Keratinocyte (primary cell): ENCODE measurements around the gene CHMP4B. TPM values are rescaled to one million over a fixed set of nuclear protein-coding genes. Genes with fewer than 3 reads are reported as not detected.

ENCODE experiments used
- DNase-seq: peaks from one replicate; pipeline ENCODE4 v3.0.0-alpha.2; 2011; ENCODE audit warnings: low read depth, missing footprints, low spot score
- FAIRE-seq: peaks from 2 replicates; lab custom pipeline; 2011; peaks lifted over from hg19 to GRCh38; lab: Jason Lieb, UNC
- H2AFZ ChIP-seq: 2 replicates; pipeline ENCODE4 v1.6.0; 2012; ENCODE audit warnings: low read length, control low read depth, inconsistent platforms; ENCODE audit not compliant: control insufficient read depth
- H3K27ac ChIP-seq: 2 replicates; pipeline ENCODE4 v1.5.1; 2011; ENCODE audit warnings: low read length; ENCODE audit not compliant: control insufficient read depth, insufficient read depth
- H3K27me3 ChIP-seq: 3 replicates; pipeline ENCODE4 v1.6.0; 2011; ENCODE audit warnings: low read length; ENCODE audit not compliant: control insufficient read depth, insufficient read depth; ENCODE audit errors: extremely low read depth
- H3K36me3 ChIP-seq, 2 experiments: 2 replicates in 1 of 2; 3 replicates in 1 of 2; pipeline ENCODE4 v1.5.1; 2011; ENCODE audit warnings: low read length in 2 of 2, mild to moderate bottlenecking in 1 of 2; ENCODE audit not compliant: control insufficient read depth in 2 of 2, insufficient read depth in 2 of 2; ENCODE audit errors: extremely low read depth in 1 of 2
- H3K4me1 ChIP-seq: 3 replicates; pipeline ENCODE4 v1.5.1; 2011; ENCODE audit warnings: low read length; ENCODE audit not compliant: control insufficient read depth, insufficient read depth; ENCODE audit errors: extremely low read depth
- H3K4me2 ChIP-seq: 3 replicates; pipeline ENCODE4 v1.6.0; 2011; ENCODE audit warnings: low read depth, low read length; ENCODE audit not compliant: control insufficient read depth, insufficient read depth; ENCODE audit errors: extremely low read depth
- H3K4me3 ChIP-seq, 3 experiments: fragments of 200-600 bp in 1 of 3; sonication (generic) in 1 of 3; 2 replicates in 2 of 3; 3 replicates in 1 of 3; pipeline ENCODE4 v1.5.1; 2011 to 2016; ENCODE audit warnings: low read length in 3 of 3, mild to moderate bottlenecking in 3 of 3, control low read depth in 2 of 3, inconsistent platforms in 1 of 3, low read depth in 1 of 3, mixed read lengths in 1 of 3, mixed run types in 1 of 3, moderate library complexity in 1 of 3; ENCODE audit not compliant: control insufficient read depth in 2 of 3, insufficient read depth in 2 of 3; ENCODE audit errors: extremely low read depth in 1 of 3
- H3K79me2 ChIP-seq: 2 replicates; pipeline ENCODE4 v1.6.0; 2012; ENCODE audit warnings: low read length; ENCODE audit not compliant: control insufficient read depth, insufficient read depth
- H3K9ac ChIP-seq: 3 replicates; pipeline ENCODE4 v1.6.0; 2011; ENCODE audit warnings: low read length; ENCODE audit not compliant: control insufficient read depth, insufficient read depth; ENCODE audit errors: extremely low read depth
- H3K9me1 ChIP-seq: 3 replicates; pipeline ENCODE4 v1.6.0; 2011; ENCODE audit warnings: low read length; ENCODE audit not compliant: control insufficient read depth, insufficient read depth; ENCODE audit errors: extremely low read depth
- H3K9me3 ChIP-seq: 2 replicates; pipeline ENCODE4 v1.5.1; 2012; ENCODE audit warnings: low read depth, low read length; ENCODE audit not compliant: control insufficient read depth
- H4K20me1 ChIP-seq: 3 replicates; pipeline ENCODE4 v1.6.0; 2011; ENCODE audit warnings: low read length; ENCODE audit not compliant: control insufficient read depth, insufficient read depth; ENCODE audit errors: extremely low read depth
- EZH2 ChIP-seq: IDR thresholded peaks from one replicate; pipeline ENCODE4 v1.6.1; 2012; ENCODE audit warnings: inconsistent platforms, mild to moderate bottlenecking, low read length, moderate library complexity
- dilution Hi-C: fragments of 300-500 bp; cut with MboI; formaldehyde crosslinking; loops from one replicate; pipeline ENCODE4 v1.7.0; 2020; ENCODE audit warnings: low sequenced_read_pairs; ENCODE audit not compliant: extremely low pct_ligation_motif_present
- polyA plus RNA-seq, 5 experiments: library from polyadenylated mRNA; depleted of rRNA in 3 of 5; stranded (reverse) in 3 of 5; stranded (forward) in 1 of 5; unstranded in 1 of 5; fragments of >200 nt; gene quantifications; 1 replicate in 1 of 5; 2 replicates in 3 of 5; 3 replicates in 1 of 5; pipeline versions ENCODE4 v1.2.1 to v1.2.3, GENCODE V29; 2011 to 2012; ENCODE audit warnings: missing spikeins in 2 of 5, low read depth in 1 of 5, low replicate concordance in 1 of 5
- TF ChIP-seq, protein P1 (sequence below), 3 experiments: IDR thresholded peaks in 1 of 3; conservative IDR thresholded peaks in 1 of 3; optimal IDR thresholded peaks in 1 of 3; 2 replicates in 2 of 3; 3 replicates in 1 of 3; pipeline versions ENCODE3 to v1.5.1; 2011; ENCODE audit warnings: low read length in 3 of 3, mild to moderate bottlenecking in 3 of 3, moderate library complexity in 2 of 3, control low read depth in 1 of 3, inconsistent platforms in 1 of 3; ENCODE audit not compliant: insufficient read depth in 2 of 3; ENCODE audit errors: extremely low read depth in 1 of 3

The CHMP4B gene
- polyA plus RNA-seq, 1 donor (not counting 4 experiments of a cell fraction or from before 2014, with no cell fraction given) = 72.2 TPM

DNA sequence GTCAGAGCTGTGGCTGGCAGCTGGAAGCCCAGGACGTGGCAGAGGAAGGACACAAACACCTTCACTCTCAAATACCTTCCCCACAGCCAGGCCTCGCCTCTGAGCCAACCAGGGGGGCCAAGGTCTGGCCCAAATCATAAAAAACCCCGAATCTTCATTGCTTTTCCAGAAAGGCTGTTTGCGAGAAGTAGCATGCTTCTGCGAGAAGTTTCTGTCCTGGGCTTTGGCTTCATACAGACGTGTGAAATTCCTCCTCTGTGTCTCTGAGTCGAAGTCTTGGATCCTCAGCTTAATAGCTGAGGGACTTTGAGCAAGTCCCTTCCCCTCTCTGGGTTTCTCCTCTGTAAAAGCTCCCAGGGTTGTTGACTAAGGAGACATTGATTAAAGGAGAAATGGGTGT lies 63.0 kb downstream of the CHMP4B start:
- peaks cover 3% of the 10 kb centered on the region for H3K27me3 ChIP-seq
- H3K4me1 ChIP-seq = no peaks in the 10 kb centered on the region
- DNase-seq = no peak
- no peak for FAIRE-seq
- H3K4me2 ChIP-seq = no peak overlapping the region
- no peaks in the 10 kb centered on the region for H4K20me1 ChIP-seq
- TF ChIP-seq EZH2 = no peak
- TF ChIP-seq, protein P1, sequence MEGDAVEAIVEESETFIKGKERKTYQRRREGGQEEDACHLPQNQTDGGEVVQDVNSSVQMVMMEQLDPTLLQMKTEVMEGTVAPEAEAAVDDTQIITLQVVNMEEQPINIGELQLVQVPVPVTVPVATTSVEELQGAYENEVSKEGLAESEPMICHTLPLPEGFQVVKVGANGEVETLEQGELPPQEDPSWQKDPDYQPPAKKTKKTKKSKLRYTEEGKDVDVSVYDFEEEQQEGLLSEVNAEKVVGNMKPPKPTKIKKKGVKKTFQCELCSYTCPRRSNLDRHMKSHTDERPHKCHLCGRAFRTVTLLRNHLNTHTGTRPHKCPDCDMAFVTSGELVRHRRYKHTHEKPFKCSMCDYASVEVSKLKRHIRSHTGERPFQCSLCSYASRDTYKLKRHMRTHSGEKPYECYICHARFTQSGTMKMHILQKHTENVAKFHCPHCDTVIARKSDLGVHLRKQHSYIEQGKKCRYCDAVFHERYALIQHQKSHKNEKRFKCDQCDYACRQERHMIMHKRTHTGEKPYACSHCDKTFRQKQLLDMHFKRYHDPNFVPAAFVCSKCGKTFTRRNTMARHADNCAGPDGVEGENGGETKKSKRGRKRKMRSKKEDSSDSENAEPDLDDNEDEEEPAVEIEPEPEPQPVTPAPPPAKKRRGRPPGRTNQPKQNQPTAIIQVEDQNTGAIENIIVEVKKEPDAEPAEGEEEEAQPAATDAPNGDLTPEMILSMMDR (optimal IDR thresholded peaks at IDR 0.05 in 1 of 3, IDR thresholded peaks at IDR 0.05 in 1 of 3, conservative IDR thresholded peaks at IDR 0.05 in 1 of 3; ENCODE audit: extremely low read depth in 1 of 3, insufficient read depth in 2 of 3, low read length in 3 of 3) = no peak
- H3K79me2 ChIP-seq = no peaks in the 10 kb centered on the region
- H3K27ac ChIP-seq = no peak overlapping the region
- no peaks in the 10 kb centered on the region for H3K9me1 ChIP-seq
- H3K9ac ChIP-seq = no peak overlapping the region
- H3K4me3 ChIP-seq = no peak overlapping the region
- H2AFZ ChIP-seq = no peak overlapping the region
- no peaks in the 10 kb centered on the region for H3K36me3 ChIP-seq
- dilution Hi-C loops = no loop called here
- no peaks in the 10 kb centered on the region for H3K9me3 ChIP-seq

DNA sequence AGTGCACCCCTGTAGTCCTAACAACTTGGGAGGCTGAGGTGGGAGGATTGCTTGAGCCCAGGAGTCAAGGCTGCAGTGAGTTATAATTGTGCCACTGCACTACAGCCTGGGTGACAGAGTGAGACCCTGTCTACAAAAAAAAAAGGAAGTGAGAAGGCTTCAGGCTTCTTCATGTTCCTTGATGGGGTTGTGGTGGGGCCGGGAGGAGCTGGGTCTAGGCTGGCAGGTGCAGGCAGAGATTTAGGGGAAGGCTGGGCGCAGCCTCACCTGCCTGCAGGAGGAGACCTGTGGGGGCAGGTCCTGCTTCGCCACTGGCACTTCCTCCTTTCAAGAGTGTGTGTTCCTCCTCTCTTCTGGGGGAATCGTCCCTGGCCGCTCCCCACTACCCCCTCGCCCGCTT lies 63.9 kb downstream of the CHMP4B start:
- H3K9me3 ChIP-seq = no peaks in the 10 kb centered on the region
- no peaks in the 10 kb centered on the region for H4K20me1 ChIP-seq
- FAIRE-seq (no peak), DNase-seq (no peak)
- no peak overlapping the region for H3K4me3 ChIP-seq
- no peaks in the 10 kb centered on the region for H3K36me3 ChIP-seq
- peaks cover 3% of the 10 kb centered on the region for H3K27me3 ChIP-seq
- no peak for TF ChIP-seq EZH2
- TF ChIP-seq, protein P1 (optimal IDR thresholded peaks at IDR 0.05 in 1 of 3, IDR thresholded peaks at IDR 0.05 in 1 of 3, conservative IDR thresholded peaks at IDR 0.05 in 1 of 3; ENCODE audit: extremely low read depth in 1 of 3, insufficient read depth in 2 of 3, low read length in 3 of 3) = no peak
- H3K79me2 ChIP-seq = no peaks in the 10 kb centered on the region
- dilution Hi-C loops = no loop called here
- no peaks in the 10 kb centered on the region for H3K4me1 ChIP-seq
- H3K27ac ChIP-seq = no peak overlapping the region
- H3K9me1 ChIP-seq = no peaks in the 10 kb centered on the region
- no peak overlapping the region for H3K4me2 ChIP-seq
- H3K9ac ChIP-seq = no peak overlapping the region
- no peak overlapping the region for H2AFZ ChIP-seq
